Measurements from ENCODE around the gene EEF1AKMT2.

DNA sequence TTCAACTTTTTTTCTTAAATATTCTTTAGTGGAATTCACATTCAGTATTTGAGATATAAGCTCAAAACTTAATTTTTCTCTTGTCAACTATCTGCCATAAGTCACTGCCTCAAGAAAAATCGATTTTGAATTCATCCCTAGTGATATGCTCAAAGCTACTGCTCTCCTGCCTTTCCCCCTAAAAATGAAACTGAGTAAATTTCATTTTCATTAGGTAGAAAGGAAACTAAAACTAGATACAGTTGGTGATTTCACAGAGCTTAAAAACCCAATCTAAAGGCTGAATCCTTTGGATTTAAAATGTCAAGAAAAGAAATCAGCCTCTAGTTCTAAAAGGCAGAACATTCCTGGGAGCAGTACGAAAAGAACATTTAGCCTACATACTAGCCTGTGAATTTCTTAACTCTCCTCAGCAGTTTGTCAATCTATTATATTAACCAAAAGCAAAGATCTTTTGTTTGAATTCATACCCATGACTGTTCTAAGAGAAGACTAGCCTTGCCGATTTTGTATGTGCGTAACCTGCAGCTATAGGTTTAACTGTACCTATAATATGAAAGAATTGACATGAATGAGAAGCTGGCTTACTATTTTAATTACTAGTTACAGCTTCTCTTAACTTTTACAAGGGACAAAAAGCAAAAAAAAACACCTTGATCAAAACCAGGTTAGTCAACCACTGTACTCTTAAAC is 42.6 kb downstream of the EEF1AKMT2 start:
- TF ChIP-seq, protein P1, sequence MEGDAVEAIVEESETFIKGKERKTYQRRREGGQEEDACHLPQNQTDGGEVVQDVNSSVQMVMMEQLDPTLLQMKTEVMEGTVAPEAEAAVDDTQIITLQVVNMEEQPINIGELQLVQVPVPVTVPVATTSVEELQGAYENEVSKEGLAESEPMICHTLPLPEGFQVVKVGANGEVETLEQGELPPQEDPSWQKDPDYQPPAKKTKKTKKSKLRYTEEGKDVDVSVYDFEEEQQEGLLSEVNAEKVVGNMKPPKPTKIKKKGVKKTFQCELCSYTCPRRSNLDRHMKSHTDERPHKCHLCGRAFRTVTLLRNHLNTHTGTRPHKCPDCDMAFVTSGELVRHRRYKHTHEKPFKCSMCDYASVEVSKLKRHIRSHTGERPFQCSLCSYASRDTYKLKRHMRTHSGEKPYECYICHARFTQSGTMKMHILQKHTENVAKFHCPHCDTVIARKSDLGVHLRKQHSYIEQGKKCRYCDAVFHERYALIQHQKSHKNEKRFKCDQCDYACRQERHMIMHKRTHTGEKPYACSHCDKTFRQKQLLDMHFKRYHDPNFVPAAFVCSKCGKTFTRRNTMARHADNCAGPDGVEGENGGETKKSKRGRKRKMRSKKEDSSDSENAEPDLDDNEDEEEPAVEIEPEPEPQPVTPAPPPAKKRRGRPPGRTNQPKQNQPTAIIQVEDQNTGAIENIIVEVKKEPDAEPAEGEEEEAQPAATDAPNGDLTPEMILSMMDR (IDR thresholded peaks at IDR 0.05 in 8 of 11, conservative IDR thresholded peaks at IDR 0.05 in 3 of 11), result no peak
- no peak for TF ChIP-seq POLR2AphosphoS5 (IDR thresholded peaks at IDR 0.05)
